Cardiac fibroblast (primary cell): Measurements from ENCODE around the gene ZBTB21.

Experiments used
- DNase-seq, 2 donors: peaks; one replicate each; pipeline versions ENCODE4 v3.0.0 to v3.0.0-alpha.2; 2010; ENCODE audit warnings: low read depth in 2 of 2
- H3K4me3 ChIP-seq, 2 donors: replicated peaks in 1 of 2; 1 replicate in 1 of 2; 2 replicates in 1 of 2; pipeline ENCODE4 v1.5.1; 2011; ENCODE audit warnings: low read depth in 2 of 2, low read length in 2 of 2, mild to moderate bottlenecking in 2 of 2, moderate library complexity in 1 of 2
- TF ChIP-seq, protein P1 (sequence below): IDR thresholded peaks from one replicate; pipeline ENCODE4 v1.5.1; 2011; ENCODE audit warnings: low read depth, mild to moderate bottlenecking, low read length, inconsistent platforms

The ZBTB21 gene

DNA sequence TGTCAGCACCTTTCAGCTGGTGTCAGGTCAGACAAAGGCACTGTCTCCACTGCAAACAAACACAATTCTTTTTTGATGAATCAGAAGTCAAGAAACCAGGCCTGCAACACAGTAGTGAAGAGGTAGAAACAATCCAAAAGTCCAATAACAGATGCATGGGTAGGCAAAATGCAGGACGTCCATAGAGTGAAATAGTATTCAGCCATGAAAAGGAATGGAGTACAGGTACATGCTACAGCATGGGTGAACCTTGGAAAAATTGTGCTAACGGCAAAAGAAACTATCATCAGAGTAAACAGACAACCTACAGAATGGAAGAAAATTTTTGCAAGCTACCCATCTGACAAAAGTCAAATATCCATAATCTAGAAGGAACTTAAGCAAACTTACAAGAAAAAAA lies 26.2 kb upstream of the ZBTB21 start:
- TF ChIP-seq, protein P1, sequence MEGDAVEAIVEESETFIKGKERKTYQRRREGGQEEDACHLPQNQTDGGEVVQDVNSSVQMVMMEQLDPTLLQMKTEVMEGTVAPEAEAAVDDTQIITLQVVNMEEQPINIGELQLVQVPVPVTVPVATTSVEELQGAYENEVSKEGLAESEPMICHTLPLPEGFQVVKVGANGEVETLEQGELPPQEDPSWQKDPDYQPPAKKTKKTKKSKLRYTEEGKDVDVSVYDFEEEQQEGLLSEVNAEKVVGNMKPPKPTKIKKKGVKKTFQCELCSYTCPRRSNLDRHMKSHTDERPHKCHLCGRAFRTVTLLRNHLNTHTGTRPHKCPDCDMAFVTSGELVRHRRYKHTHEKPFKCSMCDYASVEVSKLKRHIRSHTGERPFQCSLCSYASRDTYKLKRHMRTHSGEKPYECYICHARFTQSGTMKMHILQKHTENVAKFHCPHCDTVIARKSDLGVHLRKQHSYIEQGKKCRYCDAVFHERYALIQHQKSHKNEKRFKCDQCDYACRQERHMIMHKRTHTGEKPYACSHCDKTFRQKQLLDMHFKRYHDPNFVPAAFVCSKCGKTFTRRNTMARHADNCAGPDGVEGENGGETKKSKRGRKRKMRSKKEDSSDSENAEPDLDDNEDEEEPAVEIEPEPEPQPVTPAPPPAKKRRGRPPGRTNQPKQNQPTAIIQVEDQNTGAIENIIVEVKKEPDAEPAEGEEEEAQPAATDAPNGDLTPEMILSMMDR: no peak
- no peak for DNase-seq
- H3K4me3 ChIP-seq: no peak overlapping the region

DNA sequence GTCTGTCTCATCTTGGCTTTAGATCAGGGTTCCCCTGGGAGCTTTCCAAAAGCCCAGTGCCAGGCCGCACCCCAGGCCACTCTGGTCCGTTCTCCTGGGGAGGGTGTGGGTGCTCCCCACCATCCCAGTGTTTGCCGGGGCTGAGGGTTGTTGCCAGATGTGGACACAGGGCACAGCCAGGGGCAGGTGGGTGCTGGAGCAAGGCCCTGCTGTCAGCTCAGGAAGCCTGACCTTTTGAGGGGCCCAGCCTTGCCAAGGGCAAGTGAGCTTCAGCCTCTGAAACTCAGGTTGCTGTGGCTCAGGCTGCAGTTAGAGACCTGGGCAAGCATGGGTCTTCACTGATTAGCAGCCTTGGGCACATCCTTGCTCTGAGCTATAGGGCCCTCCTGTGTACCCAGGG lies 22.8 kb upstream of the ZBTB21 start:
- DNase-seq: no peak
- TF ChIP-seq, protein P1: no peak
- H3K4me3 ChIP-seq: no peak overlapping the region

DNA sequence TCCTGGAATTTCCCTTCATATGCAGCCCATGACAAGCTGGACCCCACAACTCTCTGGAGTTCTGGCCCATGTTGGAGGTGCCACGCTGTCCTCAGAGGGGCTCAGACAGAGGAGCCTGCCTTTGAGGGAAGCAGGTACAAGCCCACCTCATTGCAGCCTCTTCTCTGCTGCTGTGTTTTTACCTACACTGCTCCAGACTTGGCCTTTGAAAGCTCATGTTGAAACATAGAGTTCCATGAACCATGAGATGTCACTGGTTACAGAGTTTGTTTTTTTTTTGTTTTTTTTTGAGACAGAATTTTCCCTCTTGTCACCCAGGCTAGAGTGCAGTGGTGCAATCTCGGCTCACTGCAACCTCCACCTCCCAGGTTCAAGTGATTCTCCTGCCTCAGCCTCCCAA lies 22.1 kb upstream of the ZBTB21 start:
- no peak overlapping the region for H3K4me3 ChIP-seq
- no peak for DNase-seq
- TF ChIP-seq, protein P1: no peak

DNA sequence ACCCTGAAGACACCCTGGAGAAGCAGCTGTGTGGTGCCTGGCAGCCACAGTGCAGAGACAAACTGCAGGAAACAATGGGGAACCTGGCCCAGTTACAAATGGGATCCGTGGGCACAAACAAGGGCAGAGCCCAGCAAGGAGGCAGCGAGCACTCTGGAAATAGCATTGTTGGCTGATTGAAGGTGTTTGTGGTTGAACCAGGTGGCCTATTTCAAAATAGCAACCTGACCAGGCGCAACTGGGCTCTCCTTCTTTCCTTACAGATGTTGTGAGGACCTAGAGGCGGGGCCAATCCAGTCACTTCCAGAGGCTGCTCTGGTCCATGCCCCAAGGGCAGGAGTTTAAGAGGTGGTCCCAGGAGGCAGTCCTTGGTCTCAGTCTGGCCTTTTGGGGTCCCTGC lies 21.7 kb upstream of the ZBTB21 start:
- TF ChIP-seq, protein P1: no peak
- DNase-seq: no peak
- no peak overlapping the region for H3K4me3 ChIP-seq

DNA sequence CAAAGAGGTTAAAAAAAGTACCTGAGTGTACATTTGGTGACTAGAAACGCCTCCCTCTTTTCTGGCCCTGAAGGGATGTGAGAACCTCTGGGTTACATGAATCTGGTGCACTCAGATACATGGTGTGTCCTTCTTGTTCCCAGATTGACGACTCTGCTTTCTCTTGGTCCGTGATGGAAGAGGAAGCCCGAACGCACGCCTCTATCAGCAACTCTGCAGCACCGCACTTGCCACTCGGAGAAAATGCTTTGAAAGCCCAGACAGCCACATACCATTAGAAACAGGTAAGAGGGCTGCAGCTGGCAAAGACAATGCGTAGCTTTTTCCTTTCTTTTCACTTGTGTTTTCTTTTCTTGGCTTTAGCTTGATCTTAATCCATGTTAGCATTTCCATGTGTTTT lies 21.1 kb upstream of the ZBTB21 start:
- DNase-seq: no peak
- no peak overlapping the region for H3K4me3 ChIP-seq
- TF ChIP-seq, protein P1: no peak

DNA sequence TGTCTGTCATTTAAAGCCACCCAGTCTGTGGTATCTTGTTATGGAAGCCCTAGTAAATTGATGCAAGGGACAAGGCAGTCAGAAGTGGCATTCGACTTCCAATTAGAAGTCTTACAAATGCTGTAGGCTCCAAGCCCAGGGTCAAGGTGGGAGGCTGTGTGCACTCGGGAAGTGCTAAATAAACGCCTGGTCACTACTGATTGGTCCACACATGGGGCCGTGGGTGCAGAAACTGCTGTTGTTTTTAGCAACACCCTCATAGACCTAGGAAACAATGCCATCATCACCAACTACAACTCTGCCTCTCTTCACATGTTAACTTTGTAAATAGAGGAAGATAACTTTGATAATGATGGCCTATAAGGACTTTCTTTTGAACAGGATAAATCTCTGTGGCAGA lies 20.2 kb upstream of the ZBTB21 start:
- DNase-seq: no peak
- no peak overlapping the region for H3K4me3 ChIP-seq
- TF ChIP-seq, protein P1: no peak

DNA sequence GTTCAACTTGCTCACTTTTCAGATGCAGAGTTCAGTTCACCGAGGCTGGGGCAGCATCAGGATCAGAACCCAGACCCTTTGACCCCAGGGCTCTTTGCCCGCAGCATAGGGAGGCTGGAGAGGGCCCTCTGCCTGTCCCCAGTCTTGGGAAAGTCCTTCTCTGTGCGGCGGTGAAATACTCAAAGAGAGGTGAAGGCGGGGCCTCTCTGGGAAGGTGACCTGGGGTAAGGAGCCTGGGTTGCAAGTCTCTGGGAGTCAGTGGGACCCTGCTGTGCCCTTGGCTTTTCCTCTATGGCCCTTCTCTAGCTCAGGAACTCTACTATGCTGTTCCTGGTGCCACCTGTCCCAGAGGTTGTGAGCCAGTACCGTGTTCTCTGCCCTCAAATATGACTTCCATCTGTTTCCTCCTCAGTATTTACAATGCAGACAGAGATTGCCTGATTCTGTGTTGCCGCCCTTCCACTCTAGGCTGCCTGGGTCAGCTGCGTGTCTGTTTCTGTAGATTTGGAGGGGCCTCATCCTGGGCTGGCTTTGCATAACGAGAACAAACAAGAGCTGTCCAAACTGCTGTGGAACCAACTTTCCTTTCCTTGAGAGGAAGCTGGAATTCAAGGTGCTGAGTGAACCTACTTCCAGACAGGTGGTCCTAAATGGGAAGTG lies 18.7 kb upstream of the ZBTB21 start:
- H3K4me3 ChIP-seq: no peak overlapping the region
- TF ChIP-seq, protein P1: no peak
- DNase-seq: no peak
